Measurements from ENCODE around the gene GASK1A.

DNA sequence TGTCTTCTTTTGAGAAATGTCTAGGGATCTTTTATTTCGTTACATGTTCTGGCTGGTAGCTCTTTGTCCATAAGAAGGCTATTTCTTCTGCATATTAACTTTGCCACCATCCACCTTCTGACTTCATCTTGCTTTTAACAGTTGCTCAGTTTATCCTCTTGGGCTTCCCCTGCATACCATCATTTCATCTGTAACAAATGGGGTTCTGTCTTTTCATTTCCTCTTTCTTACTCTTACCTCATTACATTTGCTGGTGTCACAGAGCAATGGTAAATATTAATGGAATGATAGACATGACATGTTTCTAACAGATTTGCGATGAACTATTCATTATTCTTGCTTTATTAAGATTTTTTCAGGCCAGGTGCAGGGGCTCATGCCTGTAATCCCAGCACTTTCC, 62.4 kb downstream of the GASK1A start:
- TF ChIP-seq CTCF (conservative IDR thresholded peaks at IDR 0.05; ENCODE audit: low read depth, low read length) = no peak
- TF ChIP-seq EZH2 (IDR thresholded peaks at IDR 0.05; ENCODE audit: low read length, unreplicated experiment) = no peak
